B cell (primary cell): Measurements from ENCODE around the gene SYNJ2. TPM values are rescaled to one million over a fixed set of nuclear protein-coding genes. Genes with fewer than 3 reads are reported as not detected.

ENCODE experiments used
- ATAC-seq: fragments of 200-7000 bp; cut with Tn5 transposase; one replicate; pipeline ENCODE4 v1.10.0; 2021; ENCODE audit warnings: low read depth, mild to moderate bottlenecking, moderate number of reproducible peaks, moderate library complexity
- CTCF ChIA-PET: fragments of 350-600 bp; sonication (Branson Sonifier 250); formaldehyde crosslinking; loops from one replicate; lab custom pipeline; 2021; ENCODE audit warnings: antibody characterized with exemption, inconsistent platforms; lab: Charles Lee
- POLR2A ChIA-PET: fragments of 350-600 bp; sonication (Branson Sonifier 250); formaldehyde crosslinking; loops from one replicate; lab custom pipeline; 2021; ENCODE audit warnings: antibody characterized with exemption; lab: Charles Lee
- DNase-seq: peaks from one replicate; pipeline ENCODE4 v3.0.0; 2013
- H2AFZ ChIP-seq: 2 replicates; pipeline ENCODE4 v1.6.1; 2012; ENCODE audit warnings: mild to moderate bottlenecking, low read depth, low read length; ENCODE audit not compliant: insufficient read depth, poor library complexity, severe bottlenecking
- H3K27ac ChIP-seq, 2 donors: 1 replicate in 1 of 2; 2 replicates in 1 of 2; pipeline ENCODE4 v1.5.1; 2012 to 2013; ENCODE audit warnings: low read length in 2 of 2, mild to moderate bottlenecking in 2 of 2, moderate library complexity in 1 of 2
- H3K27me3 ChIP-seq, 4 experiments: fragments of 200-600 bp in 1 of 4; sonication (generic) in 1 of 4; replicated peaks in 1 of 4; 1 replicate in 2 of 4; 2 replicates in 2 of 4; pipeline versions ENCODE4 v1.6.1 to v1.7.0; 2013 to 2016; ENCODE audit warnings: low read length in 3 of 4, mild to moderate bottlenecking in 2 of 4, mixed read lengths in 1 of 4, moderate library complexity in 1 of 4; ENCODE audit not compliant: insufficient read depth in 4 of 4, control insufficient read depth in 3 of 4; ENCODE audit errors: control extremely low read depth in 1 of 4
- H3K36me3 ChIP-seq, 2 experiments: replicated peaks in 1 of 2; 1 replicate in 1 of 2; 2 replicates in 1 of 2; pipeline versions ENCODE4 v1.6.1 to v1.7.1; 2013; ENCODE audit warnings: low read length in 1 of 2; ENCODE audit not compliant: insufficient read depth in 2 of 2, control insufficient read depth in 1 of 2; ENCODE audit errors: control extremely low read depth in 1 of 2, extremely low read depth in 1 of 2
- H3K4me1 ChIP-seq, 2 donors: fragments of 200-600 bp in 1 of 2; sonication (generic) in 1 of 2; 1 replicate in 1 of 2; 2 replicates in 1 of 2; pipeline versions ENCODE4 v1.5.1 to v1.6.1; 2013 to 2017; ENCODE audit warnings: low read length in 2 of 2; ENCODE audit not compliant: control insufficient read depth in 2 of 2, insufficient read depth in 2 of 2
- H3K4me2 ChIP-seq: replicated peaks from 2 replicates; pipeline ENCODE3; 2012; ENCODE audit warnings: mild to moderate bottlenecking, low read depth, low read length; ENCODE audit not compliant: poor library complexity, severe bottlenecking
- H3K4me3 ChIP-seq, 5 experiments: fragments of 200-600 bp in 1 of 5; sonication (generic) in 1 of 5; 1 replicate in 3 of 5; 2 replicates in 2 of 5; pipeline versions ENCODE4 v1.5.1 to v1.7.0; 2011 to 2016; ENCODE audit warnings: low read length in 4 of 5, mild to moderate bottlenecking in 4 of 5, low read depth in 2 of 5, control low read depth in 1 of 5, moderate library complexity in 1 of 5; ENCODE audit not compliant: insufficient read depth in 1 of 5; ENCODE audit errors: control extremely low read depth in 1 of 5, extremely low read depth in 1 of 5
- H3K79me2 ChIP-seq: fragments of 200-600 bp; sonication (generic); one replicate; pipeline ENCODE4 v1.6.0; 2016; ENCODE audit warnings: low read length; ENCODE audit not compliant: control insufficient read depth, insufficient read depth
- H3K9ac ChIP-seq: fragments of 200-600 bp; sonication (generic); 2 replicates; pipeline ENCODE4 v1.6.1; 2017; ENCODE audit warnings: mild to moderate bottlenecking, low read length, moderate library complexity
- H3K9me3 ChIP-seq, 3 donors: one replicate each; pipeline versions ENCODE4 v1.6.1 to v1.7.1; 2013; ENCODE audit warnings: low read length in 2 of 3; ENCODE audit not compliant: control insufficient read depth in 2 of 3, insufficient read depth in 1 of 3; ENCODE audit errors: control extremely low read depth in 1 of 3
- H4K20me1 ChIP-seq: 2 replicates; pipeline ENCODE4 v1.6.0; 2012; ENCODE audit warnings: mild to moderate bottlenecking, low read length; ENCODE audit not compliant: insufficient read depth, control insufficient read depth, poor library complexity, severe bottlenecking
- H3K27ac Mint-ChIP-seq: one replicate; pipeline ENCODE4 v1.8.0; 2021; ENCODE audit warnings: mixed read lengths
- H3K27me3 Mint-ChIP-seq: one replicate; pipeline ENCODE4 v1.8.0; 2021; ENCODE audit warnings: mixed read lengths
- H3K4me1 Mint-ChIP-seq: one replicate; pipeline ENCODE4 v1.8.0; 2021; ENCODE audit warnings: mixed read lengths
- H3K4me3 Mint-ChIP-seq: one replicate; pipeline ENCODE4 v1.8.0; 2021; ENCODE audit warnings: mixed read lengths
- H3K9me3 Mint-ChIP-seq: one replicate; pipeline ENCODE4 v1.8.0; 2022; ENCODE audit warnings: mixed read lengths; ENCODE audit not compliant: insufficient read depth
- CTCF ChIP-seq: fragments of 200-600 bp; IDR thresholded peaks from one replicate; pipeline ENCODE4 v1.8.0; 2022; ENCODE audit warnings: antibody characterized with exemption, mild to moderate bottlenecking
- EZH2 ChIP-seq: IDR thresholded peaks from 2 replicates; pipeline ENCODE4 v1.6.1; 2012; ENCODE audit warnings: borderline replicate concordance, low read depth, mild to moderate bottlenecking, moderate library complexity, low read length; ENCODE audit not compliant: insufficient read depth, poor library complexity, severe bottlenecking
- WGBS: methylation state at CpG from one replicate; pipeline ENCODE4 v1.1.5; 2013; ENCODE audit warnings: missing lambda C conversion rate; ENCODE audit not compliant: insufficient coverage; 5-methylcytosine and 5-hydroxymethylcytosine counted together
- intact Hi-C: fragments of 100-400 bp; cut with micrococcal nuclease; formaldehyde crosslinking; loops from one replicate; pipeline ENCODE4 v1.10.0; 2022
- polyA plus RNA-seq: library from polyadenylated mRNA; depleted of rRNA; stranded (reverse); fragments of >200 nt; gene quantifications from 2 replicates; pipeline ENCODE4 v1.2.3, GENCODE V29; 2012
- total RNA-seq, 2 donors: library from RNA; stranded (reverse); fragments of 120-200 nt in 1 of 2; gene quantifications; 1 replicate in 1 of 2; 2 replicates in 1 of 2; pipeline versions ENCODE4 v1.2.3 to v1.2.4, GENCODE V29; 2013 to 2022

The SYNJ2 gene
- total and polyA plus RNA-seq, 2 donors (not counting 1 experiment from before 2014, with no cell fraction given): 5.2 to 11.4 TPM

- Histone ChIP-seq H2AFZ (no peak overlapping the region), H3K4me2 (no peak overlapping the region), H3K36me3 (peaks cover 0 to 10% of the 10 kb centered on the region in 2 experiments), H4K20me1 (no peaks in the 10 kb centered on the region), H3K27ac (no peak overlapping the region), H3K9ac (no peak overlapping the region), H3K9me3 (no peaks in the 10 kb centered on the region), H3K4me1 (no peaks in the 10 kb centered on the region), H3K79me2 (no peaks in the 10 kb centered on the region), H3K4me3 (no peak overlapping the region), H3K27me3 (no peaks in the 10 kb centered on the region)
- ChIA-PET POLR2A (interaction anchor here (1.3 kb wide), 1 partner anchor 10 kb away, joined by 3 read pairs; no protein-coding TSS in a partner anchor), CTCF (interaction anchor here (1.0 kb wide), 1 partner anchor 15 kb away, joined by 5 read pairs; no protein-coding TSS in a partner anchor)
- DNase-seq: no peak
- TF ChIP-seq CTCF (no peak), EZH2 (no peak)
- Mint-ChIP-seq H3K9me3 (no peaks in the 10 kb centered on the region), H3K27ac (no peak overlapping the region), H3K4me1 (peaks cover 3% of the 10 kb centered on the region), H3K4me3 (no peak overlapping the region), H3K27me3 (no peaks in the 10 kb centered on the region)
- no peak for ATAC-seq
- WGBS: 100% methylated on average over 4 of the region's 12 CpGs
- intact Hi-C loops: no loop called here
Measured at GRCh38 chr6:158041788-158042187, 60.1 kb downstream of the SYNJ2 start.

- Histone ChIP-seq H2AFZ (no peak overlapping the region), H3K79me2 (no peaks in the 10 kb centered on the region), H3K27ac (no peak overlapping the region), H3K4me3 (no peak overlapping the region), H3K4me1 (no peaks in the 10 kb centered on the region), H3K9ac (no peak overlapping the region), H4K20me1 (no peaks in the 10 kb centered on the region), H3K36me3 (peaks cover 0 to 13% of the 10 kb centered on the region in 2 experiments), H3K4me2 (no peak overlapping the region), H3K9me3 (no peaks in the 10 kb centered on the region), H3K27me3 (no peaks in the 10 kb centered on the region)
- H3K9me3 Mint-ChIP-seq: no peaks in the 10 kb centered on the region
- no peak overlapping the region for H3K27ac Mint-ChIP-seq
- DNase-seq: no peak
- POLR2A ChIA-PET: interaction anchor here (1.3 kb wide), 1 partner anchor 10 kb away, joined by 3 read pairs; no protein-coding TSS in a partner anchor
- intact Hi-C loops: no loop called here
- WGBS: 97% methylated on average over 13 of the region's 16 CpGs
- no peak overlapping the region for H3K4me3 Mint-ChIP-seq
- TF ChIP-seq CTCF: no peak
- CTCF ChIA-PET: interaction anchor here (1.0 to 1.2 kb wide), 2 partner anchors 16 kb away, joined by 5 read pairs; no protein-coding TSS in a partner anchor
- H3K27me3 Mint-ChIP-seq: no peaks in the 10 kb centered on the region
- ATAC-seq: no peak
- H3K4me1 Mint-ChIP-seq: peaks cover 3% of the 10 kb centered on the region
Measured at GRCh38 chr6:158042245-158042798, 60.7 kb downstream of the SYNJ2 start.
